IPS DF 19.7 (cell line): ENCODE measurements around the gene C1orf167.

Source experiments
- DNase-seq: peaks from one replicate; pipeline ENCODE4 v3.0.0-alpha.2; 2013; ENCODE audit warnings: low read depth, low spot score

Gene C1orf167

DNA sequence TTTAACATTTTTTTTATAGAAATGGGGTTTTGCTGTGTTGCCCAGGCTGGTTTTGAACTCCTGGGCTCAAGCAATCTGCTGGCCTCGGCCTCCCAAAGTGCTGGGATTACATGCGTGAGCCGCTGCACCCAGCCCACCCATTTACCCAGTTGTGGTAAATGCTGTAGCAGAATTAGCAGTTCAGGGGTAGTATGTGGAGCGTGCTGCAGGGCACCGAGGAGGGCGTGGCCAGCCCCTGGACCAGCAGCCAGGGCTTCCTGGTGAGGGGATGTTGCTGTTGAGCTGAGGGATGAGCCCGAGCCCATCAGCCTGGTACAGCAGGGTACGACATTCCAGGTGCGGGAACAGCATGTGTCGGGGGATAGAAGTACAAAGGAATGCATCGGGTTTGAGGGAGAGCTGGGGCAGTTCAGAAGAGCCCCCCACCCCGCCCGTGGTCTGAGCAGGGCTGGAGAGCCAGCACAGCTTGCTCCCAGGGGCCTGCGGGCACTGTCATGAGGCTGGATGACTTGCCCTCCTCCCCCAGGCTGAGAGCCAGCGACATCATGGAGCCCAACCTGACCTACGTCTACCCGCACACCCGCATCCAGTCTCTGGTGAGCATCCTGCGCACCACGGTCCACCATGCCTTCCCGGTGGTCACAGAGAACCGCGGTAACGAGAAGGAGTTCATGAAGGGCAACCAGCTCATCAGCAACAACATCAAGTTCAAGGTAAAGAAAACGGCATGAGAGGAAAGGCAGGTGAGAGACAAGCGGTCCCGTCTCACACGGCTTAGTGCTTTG, 73.6 kb downstream of the C1orf167 start:
- no peak for DNase-seq

DNA sequence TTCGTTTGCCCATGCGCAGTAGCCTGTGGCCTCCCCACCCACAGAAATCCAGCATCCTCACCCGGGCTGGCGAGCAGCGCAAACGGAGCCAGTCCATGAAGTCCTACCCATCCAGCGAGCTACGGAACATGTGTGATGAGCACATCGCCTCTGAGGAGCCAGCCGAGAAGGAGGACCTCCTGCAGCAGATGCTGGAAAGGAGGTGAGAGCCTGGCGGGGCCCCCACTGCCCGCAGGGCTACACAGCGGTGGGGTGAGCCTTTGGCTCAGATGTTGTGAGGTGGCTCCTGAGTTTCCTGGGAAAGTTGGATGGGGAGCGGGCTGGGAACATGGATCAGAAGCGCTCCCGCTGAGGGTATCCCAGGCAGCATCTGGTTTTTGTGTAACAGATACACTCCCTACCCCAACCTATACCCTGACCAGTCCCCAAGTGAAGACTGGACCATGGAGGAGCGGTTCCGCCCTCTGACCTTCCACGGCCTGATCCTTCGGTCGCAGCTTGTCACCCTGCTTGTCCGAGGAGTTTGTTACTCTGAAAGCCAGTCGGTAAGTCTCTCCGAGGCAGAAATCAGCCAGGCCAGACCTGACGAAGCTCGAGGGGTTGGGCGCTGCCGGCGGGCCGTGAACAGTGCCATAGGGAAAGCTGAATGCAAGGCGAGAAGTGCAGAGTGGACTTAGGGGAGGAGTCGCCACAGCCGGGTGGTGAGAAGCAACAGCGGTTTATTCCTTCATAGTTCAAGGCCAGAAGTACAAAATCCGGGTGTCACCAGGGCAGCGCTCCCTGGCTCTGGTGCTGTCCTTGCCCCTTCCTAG, 75.2 kb downstream of the C1orf167 start:
- DNase-seq, result no peak

DNA sequence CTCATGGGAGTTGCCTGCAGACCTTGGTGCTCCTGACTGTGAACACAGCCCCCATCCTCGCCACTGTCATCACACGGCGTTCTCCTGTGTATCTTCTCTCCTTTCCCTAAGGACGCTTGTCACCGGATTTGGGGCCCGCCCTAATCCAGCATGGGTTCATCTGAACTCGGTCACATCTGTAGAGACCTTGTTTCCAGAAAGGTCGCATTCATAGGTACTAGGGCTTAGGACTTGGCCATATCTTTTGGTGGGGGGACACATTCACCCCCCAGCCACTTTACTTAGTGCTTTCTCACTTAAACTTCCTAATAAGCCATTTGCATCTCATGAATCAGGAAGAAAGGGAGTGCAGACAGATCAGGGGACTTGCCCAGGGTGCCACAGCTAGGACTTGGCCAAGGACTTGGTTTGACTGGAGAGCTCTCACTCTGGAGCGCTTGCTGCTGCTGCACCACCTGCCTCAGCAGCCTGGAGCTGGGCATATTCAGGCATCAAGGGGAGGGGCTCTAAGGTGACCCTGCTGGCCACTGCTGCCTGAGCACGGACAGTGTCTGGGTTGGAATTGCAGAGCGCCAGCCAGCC, 75.9 kb downstream of the C1orf167 start:
- DNase-seq, result no peak

- peak; percentile 33 for DNase-seq
These were observed 76.6 kb downstream of the C1orf167 start for GRCh38 chr1:11838349-11839272.
